ENCODE results near the gene DUSP10. TPM values are rescaled to one million over a fixed set of nuclear protein-coding genes. Genes with fewer than 3 reads are reported as not detected.

DUSP10 gene
- total and polyA plus RNA-seq, 2 of the 13 experiments (the other 11 are each of a cell fraction or from before 2014, with no cell fraction given), result 2.1 to 4.4 TPM

DNA sequence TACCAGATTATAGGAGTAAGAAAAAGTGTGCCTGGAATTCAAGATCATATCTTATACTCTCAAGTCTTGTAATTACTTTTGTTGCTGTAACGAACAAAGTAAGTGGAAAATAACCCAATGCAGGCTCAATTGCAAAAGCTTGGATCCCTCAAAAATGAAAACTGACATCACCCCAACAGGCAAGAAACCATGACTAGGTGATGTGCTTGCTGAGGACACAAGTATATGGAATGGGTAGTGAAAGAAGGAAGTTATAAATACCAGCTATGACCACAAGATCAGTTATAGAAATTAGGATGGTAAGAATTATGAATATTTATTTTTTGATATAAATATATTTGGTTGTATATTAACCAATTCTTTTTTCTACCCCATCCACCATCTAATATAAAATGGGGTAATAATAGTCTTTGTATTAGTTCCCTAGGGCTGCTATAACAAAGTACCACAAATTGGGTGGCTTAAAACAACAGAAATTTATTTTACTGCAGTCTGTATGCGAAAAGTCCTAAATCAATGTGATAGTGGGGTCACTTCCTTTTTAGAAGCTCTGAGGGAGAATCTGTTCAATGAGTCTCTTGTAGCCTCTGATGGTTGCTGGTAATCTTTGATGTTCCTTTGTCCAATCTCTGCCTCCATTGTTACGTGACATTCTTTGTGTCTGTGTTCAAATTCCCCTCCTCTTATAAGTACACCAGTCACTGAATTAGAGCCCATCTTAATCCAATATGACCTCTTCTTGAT is 45.0 kb downstream of the DUSP10 start (continued):
- TF ChIP-seq, protein P1, sequence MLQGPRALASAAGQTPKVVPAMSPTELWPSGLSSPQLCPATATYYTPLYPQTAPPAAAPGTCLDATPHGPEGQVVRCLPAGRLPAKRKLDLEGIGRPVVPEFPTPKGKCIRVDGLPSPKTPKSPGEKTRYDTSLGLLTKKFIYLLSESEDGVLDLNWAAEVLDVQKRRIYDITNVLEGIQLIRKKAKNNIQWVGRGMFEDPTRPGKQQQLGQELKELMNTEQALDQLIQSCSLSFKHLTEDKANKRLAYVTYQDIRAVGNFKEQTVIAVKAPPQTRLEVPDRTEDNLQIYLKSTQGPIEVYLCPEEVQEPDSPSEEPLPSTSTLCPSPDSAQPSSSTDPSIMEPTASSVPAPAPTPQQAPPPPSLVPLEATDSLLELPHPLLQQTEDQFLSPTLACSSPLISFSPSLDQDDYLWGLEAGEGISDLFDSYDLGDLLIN (CRISPR knock-in tag; IDR thresholded peaks at IDR 0.05; ENCODE audit: borderline replicate concordance), result no peak
- TF ChIP-seq NCOA5 (CRISPR knock-in tag; IDR thresholded peaks at IDR 0.05) (no peak), TGIF2 (CRISPR knock-in tag; IDR thresholded peaks at IDR 0.05) (no peak), RFXAP (CRISPR knock-in tag; IDR thresholded peaks at IDR 0.05; ENCODE audit: borderline replicate concordance) (no peak), ZNF780A (CRISPR knock-in tag; IDR thresholded peaks at IDR 0.05) (no peak)
- TF ChIP-seq, protein P2, sequence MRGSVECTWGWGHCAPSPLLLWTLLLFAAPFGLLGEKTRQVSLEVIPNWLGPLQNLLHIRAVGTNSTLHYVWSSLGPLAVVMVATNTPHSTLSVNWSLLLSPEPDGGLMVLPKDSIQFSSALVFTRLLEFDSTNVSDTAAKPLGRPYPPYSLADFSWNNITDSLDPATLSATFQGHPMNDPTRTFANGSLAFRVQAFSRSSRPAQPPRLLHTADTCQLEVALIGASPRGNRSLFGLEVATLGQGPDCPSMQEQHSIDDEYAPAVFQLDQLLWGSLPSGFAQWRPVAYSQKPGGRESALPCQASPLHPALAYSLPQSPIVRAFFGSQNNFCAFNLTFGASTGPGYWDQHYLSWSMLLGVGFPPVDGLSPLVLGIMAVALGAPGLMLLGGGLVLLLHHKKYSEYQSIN (CRISPR knock-in tag; IDR thresholded peaks at IDR 0.05; ENCODE audit: borderline replicate concordance), result no peak

DNA sequence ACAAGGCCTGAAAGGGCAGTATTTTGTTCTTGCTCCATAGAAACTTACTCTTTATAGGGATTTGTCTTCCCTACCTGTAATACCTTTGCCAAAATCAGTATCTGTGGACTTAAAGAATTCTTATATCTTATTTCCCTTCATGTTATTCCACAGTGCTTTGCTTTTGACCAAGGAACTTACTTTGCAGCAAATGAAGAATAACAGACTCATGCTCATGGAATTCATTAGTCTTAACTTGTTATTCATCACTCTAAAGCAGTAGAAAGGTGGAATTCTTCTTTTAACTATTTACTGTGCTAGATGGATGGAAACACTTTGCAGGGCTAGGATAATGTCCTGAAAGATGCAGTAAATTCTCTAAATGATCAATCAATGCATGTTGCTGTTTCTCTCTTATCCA is 45.9 kb downstream of the DUSP10 start:
- DNase-seq (ENCODE audit: low spot score), result no peak
- TF ChIP-seq ZBTB20 (CRISPR knock-in tag; IDR thresholded peaks at IDR 0.05; ENCODE audit: borderline replicate concordance, low read depth) (no peak), ZSCAN21 (CRISPR knock-in tag; IDR thresholded peaks at IDR 0.05; ENCODE audit: borderline replicate concordance) (no peak), SP1 (IDR thresholded peaks at IDR 0.05) (no peak), SP1 (CRISPR knock-in tag; IDR thresholded peaks at IDR 0.05) (no peak), SATB2 (CRISPR knock-in tag; IDR thresholded peaks at IDR 0.05) (no peak), MIER2 (CRISPR knock-in tag; IDR thresholded peaks at IDR 0.05) (no peak), ZKSCAN8 (CRISPR knock-in tag; IDR thresholded peaks at IDR 0.05; ENCODE audit: borderline replicate concordance) (no peak), ZNF570 (CRISPR knock-in tag; IDR thresholded peaks at IDR 0.05; ENCODE audit: borderline replicate concordance) (no peak)
- TF ChIP-seq, protein P3, sequence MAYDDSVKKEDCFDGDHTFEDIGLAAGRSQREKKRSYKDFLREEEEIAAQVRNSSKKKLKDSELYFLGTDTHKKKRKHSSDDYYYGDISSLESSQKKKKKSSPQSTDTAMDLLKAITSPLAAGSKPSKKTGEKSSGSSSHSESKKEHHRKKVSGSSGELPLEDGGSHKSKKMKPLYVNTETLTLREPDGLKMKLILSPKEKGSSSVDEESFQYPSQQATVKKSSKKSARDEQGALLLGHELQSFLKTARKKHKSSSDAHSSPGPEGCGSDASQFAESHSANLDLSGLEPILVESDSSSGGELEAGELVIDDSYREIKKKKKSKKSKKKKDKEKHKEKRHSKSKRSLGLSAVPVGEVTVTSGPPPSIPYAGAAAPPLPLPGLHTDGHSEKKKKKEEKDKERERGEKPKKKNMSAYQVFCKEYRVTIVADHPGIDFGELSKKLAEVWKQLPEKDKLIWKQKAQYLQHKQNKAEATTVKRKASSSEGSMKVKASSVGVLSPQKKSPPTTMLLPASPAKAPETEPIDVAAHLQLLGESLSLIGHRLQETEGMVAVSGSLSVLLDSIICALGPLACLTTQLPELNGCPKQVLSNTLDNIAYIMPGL (CRISPR knock-in tag; IDR thresholded peaks at IDR 0.05; ENCODE audit: borderline replicate concordance in 1 of 2, low read depth in 1 of 2), result no peak
- no TSS peak for BruUV-seq (replicated peaks)
- intact Hi-C loops (cut with micrococcal nuclease; ENCODE audit: unreplicated experiment) (no loop called here), in situ Hi-C loops (cut with HindIII; ENCODE audit: extremely low pct_ligation_motif_present, low pct_unique_long_range_greater_than_20kb) (no loop called here)
- no peak overlapping the region for H2AFZ ChIP-seq (ENCODE audit: low read length)
- FAIRE-seq, result no peak
- H3K4me3 ChIP-seq (replicated peaks in 1 of 3; ENCODE audit: insufficient read depth in 1 of 3, low read depth in 2 of 3, low read length in 3 of 3), result no peak overlapping the region
- no peaks in the 10 kb centered on the region for H3K4me1 ChIP-seq (ENCODE audit: insufficient read depth, low read length)
- no peak overlapping the region for H3K9ac ChIP-seq (ENCODE audit: insufficient read depth, low read depth, low read length)
- H3K27ac ChIP-seq (ENCODE audit: extremely low read length, insufficient read depth, low read length), result no peak overlapping the region
- H3K36me3 ChIP-seq (replicated peaks in 1 of 2; ENCODE audit: control insufficient read depth in 1 of 2, insufficient read depth in 2 of 2, low read length in 2 of 2), result no peaks in the 10 kb centered on the region
- no peak overlapping the region for H3K4me2 ChIP-seq (ENCODE audit: low read depth, low read length)
- no peak for ATAC-seq
- H3K9me3 ChIP-seq (ENCODE audit: low read length), result 0 out of 2 replicates have a peak, but pooled peaks cover 5% of the 10 kb centered on the region
- ChIA-PET CTCF (ENCODE audit: low intra/inter-chr PET ratio, low total read pairs) (no interaction called here), POLR2A (no interaction called here)
- no peaks in the 10 kb centered on the region for H3K27me3 ChIP-seq (ENCODE audit: control insufficient read depth in 1 of 2, insufficient read depth in 2 of 2, low read length in 2 of 2)
- H4K20me1 ChIP-seq (ENCODE audit: insufficient read depth, low read length), result no peaks in the 10 kb centered on the region
- H3K79me2 ChIP-seq (ENCODE audit: insufficient read depth, low read length), result no peaks in the 10 kb centered on the region
